ENCODE results near the gene CDH26. TPM values are rescaled to one million over a fixed set of nuclear protein-coding genes. Genes with fewer than 3 reads are reported as not detected.

Gene CDH26
- total and polyA plus RNA-seq, 9 of the 15 experiments (the other 6 are each of a cell fraction or from before 2014, with no cell fraction given), result 0.07 to 0.13 (median 0.10) TPM; not detected in 4

DNA sequence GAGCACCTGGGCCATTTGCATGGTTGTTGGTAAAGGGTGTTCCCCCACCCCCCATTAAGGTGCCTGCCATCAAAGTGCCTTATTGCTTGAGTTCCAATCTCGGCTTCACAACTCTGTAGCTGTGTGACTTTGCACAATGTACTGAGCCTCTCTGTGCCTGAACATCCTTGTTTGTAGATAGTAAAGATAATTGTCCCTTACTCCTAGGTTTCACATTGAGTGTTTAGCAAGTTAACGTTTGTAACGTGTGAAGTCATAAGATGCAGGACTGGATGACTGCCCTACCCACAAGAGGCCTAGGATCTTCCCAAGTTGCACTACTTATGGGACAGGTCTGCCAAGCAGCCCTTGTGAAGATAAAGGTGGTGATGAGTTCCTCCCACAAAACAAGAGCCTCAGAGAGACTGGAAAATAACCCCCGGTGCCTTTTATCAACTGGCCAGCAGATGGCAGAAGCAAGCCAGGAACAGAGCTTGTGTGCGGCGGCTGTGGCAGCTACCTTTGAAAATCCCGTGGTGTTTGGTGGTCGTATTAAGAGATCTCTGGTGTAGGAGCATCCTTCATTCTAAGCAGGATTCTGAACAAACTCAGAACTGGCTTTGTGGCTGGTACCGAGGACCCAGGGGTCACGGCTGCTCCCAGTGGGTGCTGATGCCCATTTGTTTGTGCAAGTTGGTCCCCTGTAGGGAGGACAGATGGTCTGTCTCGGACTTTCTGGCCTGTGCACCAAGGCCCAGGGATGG is 99.1 kb downstream of the CDH26 start (continued):
- TF ChIP-seq, protein P1, sequence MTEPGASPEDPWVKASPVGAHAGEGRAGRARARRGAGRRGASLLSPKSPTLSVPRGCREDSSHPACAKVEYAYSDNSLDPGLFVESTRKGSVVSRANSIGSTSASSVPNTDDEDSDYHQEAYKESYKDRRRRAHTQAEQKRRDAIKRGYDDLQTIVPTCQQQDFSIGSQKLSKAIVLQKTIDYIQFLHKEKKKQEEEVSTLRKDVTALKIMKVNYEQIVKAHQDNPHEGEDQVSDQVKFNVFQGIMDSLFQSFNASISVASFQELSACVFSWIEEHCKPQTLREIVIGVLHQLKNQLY (CRISPR knock-in tag; conservative IDR thresholded peaks at IDR 0.05), result no peak
- TF ChIP-seq ASH1L (IDR thresholded peaks at IDR 0.05; ENCODE audit: borderline replicate concordance, low read depth, partially characterized antibody) (no peak), FOXK1 (CRISPR knock-in tag; IDR thresholded peaks at IDR 0.05; ENCODE audit: borderline replicate concordance) (no peak), KHSRP (IDR thresholded peaks at IDR 0.05) (no peak), ZNF384 (IDR thresholded peaks at IDR 0.05; ENCODE audit: low read depth, low read length) (no peak), SUPT5H (IDR thresholded peaks at IDR 0.05) (no peak), ZNF263 (CRISPR knock-in tag; IDR thresholded peaks at IDR 0.05; ENCODE audit: borderline replicate concordance) (no peak), ZNF445 (CRISPR knock-in tag; IDR thresholded peaks at IDR 0.05; ENCODE audit: low read depth) (no peak), GABPB1 (CRISPR knock-in tag; IDR thresholded peaks at IDR 0.05) (no peak), EGR1 (conservative IDR thresholded peaks at IDR 0.05) (no peak), HMGN3 (IDR thresholded peaks at IDR 0.05; ENCODE audit: borderline replicate concordance, extremely low read depth, insufficient read length, low read depth, low read length) (no peak), ETS2 (tag; IDR thresholded peaks at IDR 0.05; ENCODE audit: borderline replicate concordance, poor library complexity, severe bottlenecking) (no peak), RBM25 (IDR thresholded peaks at IDR 0.05; ENCODE audit: low read depth, low read length, severe bottlenecking) (peak; percentile 38), NFATC3 (IDR thresholded peaks at IDR 0.05) (no peak)
- TF ChIP-seq, protein P2, sequence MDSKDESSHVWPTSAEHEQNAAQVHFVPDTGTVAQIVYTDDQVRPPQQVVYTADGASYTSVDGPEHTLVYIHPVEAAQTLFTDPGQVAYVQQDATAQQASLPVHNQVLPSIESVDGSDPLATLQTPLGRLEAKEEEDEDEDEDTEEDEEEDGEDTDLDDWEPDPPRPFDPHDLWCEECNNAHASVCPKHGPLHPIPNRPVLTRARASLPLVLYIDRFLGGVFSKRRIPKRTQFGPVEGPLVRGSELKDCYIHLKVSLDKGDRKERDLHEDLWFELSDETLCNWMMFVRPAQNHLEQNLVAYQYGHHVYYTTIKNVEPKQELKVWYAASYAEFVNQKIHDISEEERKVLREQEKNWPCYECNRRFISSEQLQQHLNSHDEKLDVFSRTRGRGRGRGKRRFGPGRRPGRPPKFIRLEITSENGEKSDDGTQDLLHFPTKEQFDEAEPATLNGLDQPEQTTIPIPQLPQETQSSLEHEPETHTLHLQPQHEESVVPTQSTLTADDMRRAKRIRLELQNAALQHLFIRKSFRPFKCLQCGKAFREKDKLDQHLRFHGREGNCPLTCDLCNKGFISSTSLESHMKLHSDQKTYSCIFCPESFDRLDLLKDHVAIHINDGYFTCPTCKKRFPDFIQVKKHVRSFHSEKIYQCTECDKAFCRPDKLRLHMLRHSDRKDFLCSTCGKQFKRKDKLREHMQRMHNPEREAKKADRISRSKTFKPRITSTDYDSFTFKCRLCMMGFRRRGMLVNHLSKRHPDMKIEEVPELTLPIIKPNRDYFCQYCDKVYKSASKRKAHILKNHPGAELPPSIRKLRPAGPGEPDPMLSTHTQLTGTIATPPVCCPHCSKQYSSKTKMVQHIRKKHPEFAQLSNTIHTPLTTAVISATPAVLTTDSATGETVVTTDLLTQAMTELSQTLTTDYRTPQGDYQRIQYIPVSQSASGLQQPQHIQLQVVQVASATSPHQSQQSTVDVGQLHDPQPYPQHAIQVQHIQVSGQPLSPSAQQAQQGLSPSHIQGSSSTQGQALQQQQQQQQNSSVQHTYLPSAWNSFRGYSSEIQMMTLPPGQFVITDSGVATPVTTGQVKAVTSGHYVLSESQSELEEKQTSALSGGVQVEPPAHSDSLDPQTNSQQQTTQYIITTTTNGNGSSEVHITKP (IDR thresholded peaks at IDR 0.05; ENCODE audit: partially characterized antibody), result peak; percentile 48
- TF ChIP-seq, protein P3, sequence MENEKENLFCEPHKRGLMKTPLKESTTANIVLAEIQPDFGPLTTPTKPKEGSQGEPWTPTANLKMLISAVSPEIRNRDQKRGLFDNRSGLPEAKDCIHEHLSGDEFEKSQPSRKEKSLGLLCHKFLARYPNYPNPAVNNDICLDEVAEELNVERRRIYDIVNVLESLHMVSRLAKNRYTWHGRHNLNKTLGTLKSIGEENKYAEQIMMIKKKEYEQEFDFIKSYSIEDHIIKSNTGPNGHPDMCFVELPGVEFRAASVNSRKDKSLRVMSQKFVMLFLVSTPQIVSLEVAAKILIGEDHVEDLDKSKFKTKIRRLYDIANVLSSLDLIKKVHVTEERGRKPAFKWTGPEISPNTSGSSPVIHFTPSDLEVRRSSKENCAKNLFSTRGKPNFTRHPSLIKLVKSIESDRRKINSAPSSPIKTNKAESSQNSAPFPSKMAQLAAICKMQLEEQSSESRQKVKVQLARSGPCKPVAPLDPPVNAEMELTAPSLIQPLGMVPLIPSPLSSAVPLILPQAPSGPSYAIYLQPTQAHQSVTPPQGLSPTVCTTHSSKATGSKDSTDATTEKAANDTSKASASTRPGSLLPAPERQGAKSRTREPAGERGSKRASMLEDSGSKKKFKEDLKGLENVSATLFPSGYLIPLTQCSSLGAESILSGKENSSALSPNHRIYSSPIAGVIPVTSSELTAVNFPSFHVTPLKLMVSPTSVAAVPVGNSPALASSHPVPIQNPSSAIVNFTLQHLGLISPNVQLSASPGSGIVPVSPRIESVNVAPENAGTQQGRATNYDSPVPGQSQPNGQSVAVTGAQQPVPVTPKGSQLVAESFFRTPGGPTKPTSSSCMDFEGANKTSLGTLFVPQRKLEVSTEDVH (IDR thresholded peaks at IDR 0.05; ENCODE audit: low read depth, partially characterized antibody), result no peak
- TF ChIP-seq, protein P4, sequence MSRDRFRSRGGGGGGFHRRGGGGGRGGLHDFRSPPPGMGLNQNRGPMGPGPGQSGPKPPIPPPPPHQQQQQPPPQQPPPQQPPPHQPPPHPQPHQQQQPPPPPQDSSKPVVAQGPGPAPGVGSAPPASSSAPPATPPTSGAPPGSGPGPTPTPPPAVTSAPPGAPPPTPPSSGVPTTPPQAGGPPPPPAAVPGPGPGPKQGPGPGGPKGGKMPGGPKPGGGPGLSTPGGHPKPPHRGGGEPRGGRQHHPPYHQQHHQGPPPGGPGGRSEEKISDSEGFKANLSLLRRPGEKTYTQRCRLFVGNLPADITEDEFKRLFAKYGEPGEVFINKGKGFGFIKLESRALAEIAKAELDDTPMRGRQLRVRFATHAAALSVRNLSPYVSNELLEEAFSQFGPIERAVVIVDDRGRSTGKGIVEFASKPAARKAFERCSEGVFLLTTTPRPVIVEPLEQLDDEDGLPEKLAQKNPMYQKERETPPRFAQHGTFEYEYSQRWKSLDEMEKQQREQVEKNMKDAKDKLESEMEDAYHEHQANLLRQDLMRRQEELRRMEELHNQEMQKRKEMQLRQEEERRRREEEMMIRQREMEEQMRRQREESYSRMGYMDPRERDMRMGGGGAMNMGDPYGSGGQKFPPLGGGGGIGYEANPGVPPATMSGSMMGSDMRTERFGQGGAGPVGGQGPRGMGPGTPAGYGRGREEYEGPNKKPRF (IDR thresholded peaks at IDR 0.05; ENCODE audit: low read depth, low read length), result no peak
